GM19035 (cell line): ENCODE results near the gene RNF19B.

ENCODE experiments used
- ATAC-seq: cut with Tn5 transposase; IDR thresholded peaks from one replicate; pipeline ENCODE4 v1.9.1; 2021; ENCODE audit not compliant: unreplicated experiment

The RNF19B gene

DNA sequence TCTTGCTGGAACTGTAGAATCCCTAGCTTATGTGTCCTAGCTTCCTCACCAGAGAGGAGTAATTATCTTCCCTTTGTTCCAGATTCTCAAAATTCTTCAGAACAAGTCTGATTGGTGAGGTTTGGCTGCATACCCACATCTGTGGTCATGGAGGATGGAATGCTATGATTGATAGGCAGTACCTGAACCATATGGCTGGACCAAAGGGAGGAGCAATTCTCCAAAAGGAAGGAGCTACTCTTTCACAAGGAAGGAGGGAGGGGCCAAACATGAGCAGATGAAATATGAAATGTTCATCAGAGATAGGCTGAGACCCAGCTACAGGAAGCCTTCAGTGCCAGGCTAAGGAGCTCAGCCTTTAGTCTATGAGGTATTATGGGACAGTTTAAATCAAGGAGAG, 5.0 kb upstream of the RNF19B start:
- ATAC-seq = no peak

DNA sequence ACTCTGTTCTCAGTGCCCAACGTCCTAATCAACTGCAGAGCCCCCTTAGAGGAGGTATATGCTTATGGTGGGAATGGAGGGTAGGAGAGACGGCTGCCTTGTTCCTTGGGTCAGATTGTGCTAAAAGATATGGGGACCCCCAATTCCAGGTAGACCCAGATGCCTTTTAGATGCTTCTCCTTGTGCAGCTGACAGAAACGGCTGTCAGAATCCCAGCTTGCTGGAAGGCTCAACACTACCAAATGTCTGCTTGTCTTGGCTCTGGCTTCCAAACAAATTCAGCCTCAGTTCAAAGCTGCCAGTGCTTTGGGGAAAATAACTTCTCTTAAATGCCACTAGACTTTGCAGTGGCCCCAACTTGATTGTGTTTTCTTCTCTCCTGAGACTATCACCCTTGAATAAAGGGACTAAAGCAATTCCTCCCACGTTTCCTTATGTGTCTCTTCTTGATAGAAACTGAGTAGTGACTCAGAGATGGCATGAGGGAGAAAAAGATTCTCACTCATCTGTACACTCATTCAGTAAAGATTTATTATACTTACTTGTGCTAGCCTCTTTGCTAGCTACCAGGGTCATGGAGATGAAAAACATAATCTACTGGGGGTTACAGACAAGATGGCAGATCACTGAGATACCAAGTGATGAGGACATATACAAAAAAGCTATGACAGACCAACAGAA, 3.4 kb upstream of the RNF19B start:
- ATAC-seq = no peak

DNA sequence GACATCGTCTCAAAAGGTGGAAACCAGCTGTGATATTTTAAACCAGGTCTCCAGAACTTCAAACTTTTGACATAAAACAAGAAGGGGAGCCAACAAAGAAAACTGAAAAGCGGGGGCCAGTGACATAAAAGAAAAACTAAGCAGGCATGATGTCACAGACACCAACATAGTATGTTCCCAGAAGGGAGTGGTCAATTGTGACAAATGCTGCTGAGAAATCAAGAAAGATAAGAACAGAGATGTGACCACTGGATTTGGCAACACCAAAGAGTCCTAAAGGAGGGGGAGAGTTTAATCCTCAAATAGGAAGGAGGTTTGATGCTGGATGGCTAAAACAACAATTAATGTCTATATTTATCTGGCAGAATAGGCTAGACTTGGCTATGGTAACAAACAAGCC, 2.3 kb upstream of the RNF19B start:
- no peak for ATAC-seq

GRCh38 chr1:32965251-32965747, 690 bp upstream of the RNF19B start:
- ATAC-seq = no peak

DNA sequence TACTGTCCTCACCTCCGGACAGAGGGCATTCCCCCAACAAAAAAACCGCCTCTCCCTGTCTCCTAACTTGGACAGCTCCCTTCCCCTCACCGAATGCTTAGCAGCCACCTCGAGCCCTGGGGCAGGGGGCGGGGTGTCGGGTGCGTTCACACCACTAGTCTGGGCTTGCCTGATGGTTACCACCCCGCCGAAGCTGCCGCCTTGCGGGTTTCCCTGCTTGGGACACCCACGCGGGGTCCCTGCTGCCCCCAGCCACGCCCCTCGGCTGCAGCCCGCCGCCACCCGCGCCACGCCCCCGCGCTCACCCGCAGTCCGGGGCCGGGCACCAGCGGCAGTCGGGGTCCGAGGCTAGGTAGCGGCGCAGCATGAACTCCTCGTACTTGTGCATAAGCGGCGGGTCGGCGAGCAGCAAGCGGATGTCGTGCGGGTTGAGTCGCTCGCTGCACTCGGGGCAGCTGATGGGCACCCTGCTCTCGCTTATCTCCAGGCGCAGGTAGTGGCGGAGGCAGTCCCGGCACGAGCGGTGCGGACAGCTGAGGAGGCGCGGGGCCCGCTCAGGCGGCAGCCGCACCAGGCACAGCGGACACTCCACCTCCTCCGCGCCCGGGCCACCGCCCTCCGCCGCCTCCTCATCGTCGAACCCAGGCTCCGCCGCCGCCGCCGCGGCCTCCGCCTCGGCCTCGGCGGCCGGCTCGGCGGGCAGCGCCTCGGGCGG, 706 bp downstream of the RNF19B start:
- ATAC-seq = peak; percentile 33

DNA sequence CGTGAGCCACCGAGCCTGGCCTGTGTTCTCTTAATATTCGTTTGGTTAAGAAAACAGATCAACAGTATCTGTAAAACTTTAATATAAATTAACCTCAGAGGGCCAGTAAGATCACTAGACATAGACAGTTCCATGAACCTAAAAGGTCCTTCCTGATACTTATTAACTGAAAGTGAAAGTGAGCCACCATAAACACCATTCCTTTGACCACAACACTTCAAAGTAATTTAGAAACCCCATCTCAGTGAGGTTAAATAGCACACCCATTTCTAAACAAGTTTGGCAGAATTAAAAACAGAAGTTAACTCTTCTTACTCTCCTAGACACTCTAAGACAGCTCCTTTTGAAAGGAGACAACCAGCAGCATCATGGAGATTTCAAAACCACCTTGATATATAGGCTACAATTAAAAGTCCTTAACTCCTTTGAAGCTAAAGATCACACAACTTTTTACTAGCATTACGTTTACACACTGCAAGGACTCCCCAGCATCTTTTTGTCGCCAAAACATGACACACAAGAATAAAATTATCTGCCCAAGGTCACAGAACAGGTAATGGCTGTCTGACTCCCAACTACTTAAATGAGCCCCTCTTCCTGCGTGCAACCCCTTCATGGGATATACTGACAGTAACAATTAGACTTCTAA, 2.2 kb downstream of the RNF19B start:
- no peak for ATAC-seq

DNA sequence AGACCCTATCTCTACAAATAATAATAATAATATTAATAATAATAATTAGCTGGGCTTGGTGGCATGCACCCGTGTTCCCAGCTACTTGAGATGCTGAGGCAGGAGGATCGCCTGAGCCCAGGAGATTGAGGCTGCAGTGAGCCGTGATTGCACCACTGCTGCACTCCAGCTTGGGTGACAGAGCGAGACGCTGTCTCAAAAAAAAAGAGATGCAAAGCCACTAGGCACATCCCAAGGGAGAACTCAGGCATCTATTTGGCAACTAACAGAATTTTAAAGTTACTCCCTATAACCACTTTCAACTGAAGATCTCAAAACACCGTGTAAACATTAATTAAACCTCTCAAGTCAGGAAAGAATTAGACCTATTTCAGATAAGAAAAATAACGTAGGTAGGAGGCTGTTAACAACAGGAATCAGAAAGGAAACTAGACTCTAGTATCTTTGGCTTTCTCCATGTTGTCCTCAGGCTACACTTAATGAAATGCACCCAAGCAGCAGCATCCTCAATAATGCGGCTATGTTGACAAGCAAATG, 3.7 kb downstream of the RNF19B start:
- no peak for ATAC-seq

- no peak for ATAC-seq
Measured at GRCh38 chr1:32960342-32960741, 4.3 kb downstream of the RNF19B start.

GRCh38 chr1:32958827-32959226, 5.8 kb downstream of the RNF19B start:
- no peak for ATAC-seq

DNA sequence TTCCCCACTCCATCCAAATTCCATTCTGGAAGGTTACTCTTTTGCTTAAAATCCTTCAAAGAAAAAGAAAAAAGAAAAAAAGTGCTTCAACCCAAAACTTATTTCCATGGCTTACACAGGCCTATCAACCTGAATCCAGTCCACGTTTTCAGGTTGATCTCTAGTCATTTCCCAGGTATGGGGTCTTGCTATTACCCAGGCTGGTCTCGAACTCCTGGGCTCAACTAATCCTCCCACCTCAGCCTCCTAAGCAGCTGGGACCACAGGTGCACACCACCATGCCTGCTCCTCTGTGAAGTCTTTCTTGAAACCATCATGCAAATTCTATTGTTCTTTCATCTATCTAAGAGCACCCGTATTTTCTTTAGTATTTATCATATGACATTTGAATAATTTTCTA, 7.6 kb downstream of the RNF19B start:
- no peak for ATAC-seq

- ATAC-seq = no peak
Measured at GRCh38 chr1:32954168-32954567, 10.4 kb downstream of the RNF19B start.

DNA sequence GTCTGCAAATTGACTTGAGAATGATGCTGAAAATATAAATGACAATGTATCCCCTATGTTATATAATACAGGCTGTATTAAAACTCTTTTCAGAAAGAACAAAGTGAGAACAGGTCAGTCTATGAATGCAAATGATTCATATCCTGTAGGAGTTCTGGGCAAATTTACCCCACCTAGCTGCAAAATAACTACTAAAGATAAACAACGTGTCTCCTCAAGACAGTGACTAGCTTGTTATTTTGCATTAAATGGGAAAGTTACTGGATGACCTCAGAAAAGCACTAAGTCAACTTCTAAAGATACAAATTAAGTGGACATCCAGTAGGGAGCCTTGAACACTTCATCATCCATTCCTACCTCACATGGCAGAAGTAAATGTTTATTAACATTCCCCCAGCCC, 11.1 kb downstream of the RNF19B start:
- no peak for ATAC-seq

- no peak for ATAC-seq
Measured at GRCh38 chr1:32949519-32949918, 15.1 kb downstream of the RNF19B start.

DNA sequence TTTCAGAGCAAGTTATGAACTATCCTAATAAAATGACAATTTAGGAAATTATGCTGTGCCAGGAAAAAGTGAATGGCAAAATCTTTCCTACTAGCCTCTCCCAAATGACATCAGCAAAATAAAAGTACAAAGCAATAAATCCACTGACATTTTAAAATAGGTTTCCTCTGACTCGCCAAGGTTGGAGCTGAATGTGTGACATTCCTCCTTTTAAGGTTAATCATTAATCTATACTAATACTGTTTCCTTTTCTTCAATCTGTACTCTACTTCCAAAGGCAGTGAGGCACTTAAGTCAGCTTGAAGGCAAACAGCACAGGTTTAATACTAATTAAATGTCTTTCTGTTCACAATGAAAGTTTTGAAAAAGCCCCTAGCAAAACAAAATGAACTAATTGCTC, 15.7 kb downstream of the RNF19B start:
- ATAC-seq = no peak

DNA sequence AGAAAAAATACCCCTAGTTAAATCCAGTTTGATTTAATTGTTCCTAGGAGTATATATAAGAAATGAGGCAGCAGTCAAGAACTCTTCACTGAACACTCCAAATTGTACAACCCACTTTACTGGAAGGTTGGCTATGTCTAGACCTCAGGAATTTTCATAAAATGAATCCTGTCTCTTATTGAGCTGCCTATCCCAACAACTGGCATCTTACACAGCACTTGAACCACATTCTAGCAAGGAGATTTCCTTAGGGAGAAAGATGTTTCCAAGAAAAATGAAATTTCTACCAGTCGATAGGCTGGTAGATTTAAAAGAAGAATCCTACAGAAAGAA, 16.3 kb downstream of the RNF19B start:
- no peak for ATAC-seq

DNA sequence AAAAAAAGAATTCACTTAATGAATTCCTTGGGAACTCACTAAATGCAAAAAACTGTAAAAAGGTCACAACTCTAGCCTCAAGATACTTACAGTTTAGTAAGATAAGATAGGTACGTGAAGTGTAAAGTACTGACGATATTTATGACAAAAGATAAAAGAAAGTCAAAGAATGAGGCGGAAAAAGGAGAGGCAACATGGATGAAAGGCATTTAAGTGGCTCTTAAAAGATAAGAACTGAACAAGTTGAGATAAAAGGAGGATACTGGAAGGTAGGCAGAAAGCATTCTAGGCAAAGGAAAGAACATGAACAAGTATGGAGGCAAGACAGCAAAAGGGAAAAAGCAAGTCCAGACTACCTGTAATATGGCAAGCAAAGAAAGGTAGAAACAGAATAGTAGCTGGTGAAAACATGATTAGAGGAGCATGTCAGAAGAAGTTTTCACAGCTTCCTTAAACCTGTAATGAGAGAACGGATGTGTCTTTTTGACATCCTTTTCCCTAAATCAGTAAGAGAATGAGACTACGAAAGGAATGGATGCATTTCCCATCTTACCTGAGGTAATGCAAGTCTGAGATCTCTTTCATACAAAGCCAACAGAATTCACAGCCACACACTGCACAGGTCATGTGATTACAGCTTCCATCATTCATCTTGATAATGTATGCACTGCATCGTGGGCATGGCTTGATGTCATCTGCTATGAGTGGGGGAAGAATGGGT, 16.8 kb downstream of the RNF19B start:
- ATAC-seq = no peak

DNA sequence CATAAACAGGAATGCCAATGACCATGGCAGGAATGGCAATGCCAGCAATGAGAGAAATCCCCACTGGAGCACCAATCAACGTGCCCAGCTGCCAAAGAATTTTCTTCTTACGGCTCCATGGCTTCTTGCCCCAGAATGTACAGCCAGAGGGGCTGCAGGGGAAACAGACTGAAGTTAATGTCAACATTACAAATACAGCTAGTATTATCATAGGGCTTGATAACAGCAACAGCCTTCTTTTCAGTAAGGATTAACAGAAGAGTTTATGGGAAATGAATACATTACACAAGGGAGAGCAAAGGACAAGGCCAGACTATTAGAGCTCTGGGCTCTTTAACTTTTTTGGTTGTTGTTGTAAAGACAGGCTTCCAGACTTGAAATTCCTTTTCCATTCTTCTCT, 18.2 kb downstream of the RNF19B start:
- no peak for ATAC-seq

DNA sequence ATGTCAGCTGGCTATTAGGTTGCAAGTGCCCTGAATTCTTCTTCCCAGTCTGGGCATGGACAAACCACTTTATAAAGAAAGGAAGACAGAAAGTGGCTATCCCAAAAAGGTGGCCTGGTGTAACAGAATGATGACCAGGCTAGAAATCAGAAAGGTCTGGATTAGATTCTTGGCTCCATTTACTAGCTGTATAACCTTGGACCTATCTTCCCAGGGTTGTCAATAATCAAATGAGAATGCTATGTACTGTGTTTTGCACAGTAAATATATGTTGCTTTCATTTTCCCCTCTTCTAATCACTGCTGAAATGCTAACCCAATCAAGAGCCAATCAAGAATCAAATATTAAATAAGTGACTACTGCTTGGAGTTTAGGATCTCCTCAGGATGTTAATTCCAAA, 20.4 kb downstream of the RNF19B start:
- ATAC-seq = no peak

- no peak for ATAC-seq
Measured at GRCh38 chr1:32939655-32940371, 24.8 kb downstream of the RNF19B start.

- no peak for ATAC-seq
Measured at GRCh38 chr1:32937061-32937460, 27.5 kb downstream of the RNF19B start.

DNA sequence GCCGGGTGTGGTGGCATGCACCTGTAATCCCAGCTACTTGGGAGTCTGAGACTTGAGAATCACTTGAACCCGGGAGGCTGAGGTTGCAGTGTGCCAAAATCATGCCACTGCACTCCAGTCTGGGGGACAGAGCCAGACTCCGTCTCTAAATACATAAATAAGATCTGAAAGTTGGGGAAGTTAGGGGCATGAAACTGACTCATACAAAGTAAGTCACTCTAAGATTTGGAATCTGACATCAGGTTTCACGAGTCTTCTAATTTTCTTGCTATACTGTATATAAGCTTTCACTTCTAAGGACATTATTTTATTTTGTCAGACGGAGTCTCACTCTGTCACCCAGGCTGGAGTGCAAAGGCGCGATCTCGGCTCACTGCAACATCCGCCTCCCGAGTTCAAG, 30.1 kb downstream of the RNF19B start:
- no peak for ATAC-seq
